Measurements from ENCODE around the gene HEATR5A. TPM values are rescaled to one million over a fixed set of nuclear protein-coding genes. Genes with fewer than 3 reads are reported as not detected.
A peak's percentile ranks its signal among the peaks of the same experiment; 100 is the strongest.
"Not testable (repeated sequence)": the region's sequence is repeated elsewhere in the genome, so short reads cannot be mapped to it uniquely, and the experiment has no call there.

The HEATR5A gene
- total RNA-seq, 5 donors from 2014 or later (not counting 1 experiment from before 2014, with no cell fraction given): 7.5 to 13.2 (median 13.0) TPM

- ChIA-PET CTCF (interaction anchor here (0.5 to 0.9 kb wide), 5 partner anchors 19 to 1231 kb away, joined by 3 to 11 read pairs (median 4); no protein-coding TSS in a partner anchor), POLR2A (no interaction called here)
- no peaks in the 10 kb centered on the region for H3K27me3 Mint-ChIP-seq
- H3K27ac ChIP-seq (ENCODE audit: low read length): no peak overlapping the region
- H3K36me3 Mint-ChIP-seq: peaks cover 30% of the 10 kb centered on the region
- peaks cover 0 to 7% (median 6%) of the 10 kb centered on the region in 3 donors for H3K4me1 Mint-ChIP-seq
- no peak for ATAC-seq (replicated peaks in 1 of 4)
- H3K4me3 Mint-ChIP-seq: no peak overlapping the region
- no peaks in the 10 kb centered on the region for H3K9me3 ChIP-seq
- WGBS (ENCODE audit: insufficient coverage): no CpG with 5 or more reads among the region's 5 CpGs
- no peaks in the 10 kb centered on the region for H3K27me3 ChIP-seq (replicated peaks in 1 of 2; ENCODE audit: control insufficient read depth in 2 of 2, extremely low read depth in 1 of 2, insufficient read depth in 2 of 2, low read length in 1 of 2)
- H3K27ac Mint-ChIP-seq: no peak overlapping the region
- H3K4me3 ChIP-seq (ENCODE audit: control insufficient read depth in 1 of 2, extremely low read depth in 1 of 2, low read length in 1 of 2): no peak overlapping the region
- peaks cover 0 to 3% of the 10 kb centered on the region in 2 experiments for H3K4me1 ChIP-seq (ENCODE audit: control insufficient read depth in 1 of 2, extremely low read depth in 1 of 2, insufficient read depth in 2 of 2, low read length in 2 of 2)
- H3K36me3 ChIP-seq (ENCODE audit: control insufficient read depth in 2 of 2, extremely low read depth in 1 of 2, insufficient read depth in 1 of 2, low read length in 1 of 2): peaks cover 0 to 15% of the 10 kb centered on the region in 2 donors
- DNase-seq: no peak
- H3K9me3 Mint-ChIP-seq: no peaks in the 10 kb centered on the region
These were observed 42.9 kb downstream of the HEATR5A start for GRCh38 chr14:31377433-31377832.

- peak overlapping the region; percentile 9 to 71 for H3K27ac Mint-ChIP-seq
- Histone ChIP-seq H3K36me3 (ENCODE audit: control insufficient read depth in 2 of 2, extremely low read depth in 1 of 2, insufficient read depth in 1 of 2, low read length in 1 of 2) (peaks cover 0 to 3% of the 10 kb centered on the region in 2 donors), H3K4me3 (ENCODE audit: control insufficient read depth in 1 of 2, extremely low read depth in 1 of 2, low read length in 1 of 2) (no peak overlapping the region), H3K27me3 (replicated peaks in 1 of 2; ENCODE audit: control insufficient read depth in 2 of 2, extremely low read depth in 1 of 2, insufficient read depth in 2 of 2, low read length in 1 of 2) (no peaks in the 10 kb centered on the region), H3K27ac (ENCODE audit: low read length) (no peak overlapping the region), H3K9me3 (no peaks in the 10 kb centered on the region), H3K4me1 (ENCODE audit: control insufficient read depth in 1 of 2, extremely low read depth in 1 of 2, insufficient read depth in 2 of 2, low read length in 2 of 2) (no peaks in the 10 kb centered on the region)
- ATAC-seq (replicated peaks in 1 of 4) (no peak), DNase-seq (peak in 1 of 35 experiments; percentile 2)
- ChIA-PET POLR2A (no interaction called here), CTCF (interaction anchor here in 1 of 2 donors (0.7 kb wide), 1 partner anchor 8 kb away, joined by 3 read pairs; no protein-coding TSS in a partner anchor)
- no peaks in the 10 kb centered on the region for H3K9me3 Mint-ChIP-seq
- WGBS (ENCODE audit: insufficient coverage): no CpG with 5 or more reads among the region's 2 CpGs
- no peaks in the 10 kb centered on the region for H3K27me3 Mint-ChIP-seq
- peaks cover 33% of the 10 kb centered on the region for H3K36me3 Mint-ChIP-seq
- H3K4me3 Mint-ChIP-seq: no peak overlapping the region
- H3K4me1 Mint-ChIP-seq: peaks cover 9 to 11% (median 11%) of the 10 kb centered on the region in 3 donors
These were observed 48.7 kb downstream of the HEATR5A start for GRCh38 chr14:31371646-31372045.

GRCh38 chr14:31363331-31364073 is 56.8 kb downstream of the HEATR5A start:
- no peak overlapping the region for H3K4me3 ChIP-seq (ENCODE audit: control insufficient read depth in 1 of 2, extremely low read depth in 1 of 2, low read length in 1 of 2)
- POLR2A ChIA-PET: interaction anchor here in 1 of 2 donors (0.6 kb wide), 1 partner anchor 893 kb away, joined by 3 read pairs; no protein-coding TSS in a partner anchor
- H3K27ac ChIP-seq (ENCODE audit: low read length): no peak overlapping the region
- 100% methylated on average over 2 of the region's 5 CpGs for WGBS (ENCODE audit: insufficient coverage)
- no peaks in the 10 kb centered on the region for H3K9me3 ChIP-seq
- Mint-ChIP-seq H3K4me1 (no peaks in the 10 kb centered on the region), H3K9me3 (no peaks in the 10 kb centered on the region), H3K27ac (no peak overlapping the region), H3K36me3 (peaks cover 24% of the 10 kb centered on the region), H3K4me3 (no peak overlapping the region), H3K27me3 (no peaks in the 10 kb centered on the region)
- CTCF ChIA-PET: interaction anchor here in 1 of 2 donors (0.6 to 1.0 kb wide), 5 partner anchors 8 to 103 kb away, joined by 3 to 4 read pairs (median 3); no protein-coding TSS in a partner anchor
- H3K27me3 ChIP-seq (replicated peaks in 1 of 2; ENCODE audit: control insufficient read depth in 2 of 2, extremely low read depth in 1 of 2, insufficient read depth in 2 of 2, low read length in 1 of 2): no peaks in the 10 kb centered on the region
- no peaks in the 10 kb centered on the region for H3K4me1 ChIP-seq (ENCODE audit: control insufficient read depth in 1 of 2, extremely low read depth in 1 of 2, insufficient read depth in 2 of 2, low read length in 2 of 2)
- H3K36me3 ChIP-seq (ENCODE audit: control insufficient read depth in 2 of 2, extremely low read depth in 1 of 2, insufficient read depth in 1 of 2, low read length in 1 of 2): peaks cover 0 to 4% of the 10 kb centered on the region in 2 donors
- DNase-seq (no peak), ATAC-seq (replicated peaks in 1 of 4) (no peak)

- WGBS (ENCODE audit: insufficient coverage): 100% methylated on average over 1 of the region's 4 CpGs
- H3K9me3 ChIP-seq: no peaks in the 10 kb centered on the region
- H3K27me3 Mint-ChIP-seq: no peaks in the 10 kb centered on the region
- H3K36me3 Mint-ChIP-seq: peaks cover 24% of the 10 kb centered on the region
- H3K4me1 Mint-ChIP-seq: no peaks in the 10 kb centered on the region
- ATAC-seq (replicated peaks in 1 of 4) (no peak), DNase-seq (no peak)
- CTCF ChIA-PET: interaction anchor here in 1 of 2 donors (1.0 kb wide), 1 partner anchor 9 kb away, joined by 3 read pairs; no protein-coding TSS in a partner anchor
- H3K4me3 Mint-ChIP-seq: no peak overlapping the region
- peaks cover 0 to 8% of the 10 kb centered on the region in 2 donors for H3K36me3 ChIP-seq (ENCODE audit: control insufficient read depth in 2 of 2, extremely low read depth in 1 of 2, insufficient read depth in 1 of 2, low read length in 1 of 2)
- no peaks in the 10 kb centered on the region for H3K9me3 Mint-ChIP-seq
- H3K27me3 ChIP-seq (replicated peaks in 1 of 2; ENCODE audit: control insufficient read depth in 2 of 2, extremely low read depth in 1 of 2, insufficient read depth in 2 of 2, low read length in 1 of 2): no peaks in the 10 kb centered on the region
- no peak overlapping the region for H3K4me3 ChIP-seq (ENCODE audit: control insufficient read depth in 1 of 2, extremely low read depth in 1 of 2, low read length in 1 of 2)
- H3K27ac Mint-ChIP-seq: no peak overlapping the region
- H3K4me1 ChIP-seq (ENCODE audit: control insufficient read depth in 1 of 2, extremely low read depth in 1 of 2, insufficient read depth in 2 of 2, low read length in 2 of 2): no peaks in the 10 kb centered on the region
- POLR2A ChIA-PET: interaction anchor here in 1 of 2 donors (0.6 kb wide), 1 partner anchor 11 kb away, joined by 4 read pairs; no protein-coding TSS in a partner anchor
- H3K27ac ChIP-seq (ENCODE audit: low read length): no peak overlapping the region
These were observed 57.6 kb downstream of the HEATR5A start for GRCh38 chr14:31362746-31363145.

GRCh38 chr14:31361761-31362160 is 58.6 kb downstream of the HEATR5A start:
- ATAC-seq (replicated peaks in 1 of 4); CTCF ChIA-PET; H3K27ac ChIP-seq (ENCODE audit: low read length); H3K36me3 ChIP-seq (ENCODE audit: control insufficient read depth in 2 of 2, extremely low read depth in 1 of 2, insufficient read depth in 1 of 2, low read length in 1 of 2); H3K4me3 Mint-ChIP-seq; H3K4me3 ChIP-seq (ENCODE audit: control insufficient read depth in 1 of 2, extremely low read depth in 1 of 2, low read length in 1 of 2); H3K4me1 Mint-ChIP-seq; H3K27me3 ChIP-seq (replicated peaks in 1 of 2; ENCODE audit: control insufficient read depth in 2 of 2, extremely low read depth in 1 of 2, insufficient read depth in 2 of 2, low read length in 1 of 2); H3K9me3 ChIP-seq; DNase-seq; H3K27me3 Mint-ChIP-seq; H3K9me3 Mint-ChIP-seq; H3K27ac Mint-ChIP-seq; H3K4me1 ChIP-seq (ENCODE audit: control insufficient read depth in 1 of 2, extremely low read depth in 1 of 2, insufficient read depth in 2 of 2, low read length in 2 of 2): not testable (repeated sequence)
- WGBS (ENCODE audit: insufficient coverage): no CpG with 5 or more reads among the region's 4 CpGs
- POLR2A ChIA-PET: interaction anchor here in 1 of 2 donors (0.6 kb wide), 1 partner anchor 21 kb away, joined by 3 read pairs; no protein-coding TSS in a partner anchor
- peaks cover 21% of the 10 kb centered on the region for H3K36me3 Mint-ChIP-seq

- no peaks in the 10 kb centered on the region for H3K9me3 Mint-ChIP-seq
- Histone ChIP-seq H3K36me3 (ENCODE audit: control insufficient read depth in 2 of 2, extremely low read depth in 1 of 2, insufficient read depth in 1 of 2, low read length in 1 of 2) (peaks cover 0 to 8% of the 10 kb centered on the region in 2 donors), H3K27ac (ENCODE audit: low read length) (no peak overlapping the region), H3K27me3 (replicated peaks in 1 of 2; ENCODE audit: control insufficient read depth in 2 of 2, extremely low read depth in 1 of 2, insufficient read depth in 2 of 2, low read length in 1 of 2) (no peaks in the 10 kb centered on the region), H3K4me1 (ENCODE audit: control insufficient read depth in 1 of 2, extremely low read depth in 1 of 2, insufficient read depth in 2 of 2, low read length in 2 of 2) (no peaks in the 10 kb centered on the region), H3K4me3 (ENCODE audit: control insufficient read depth in 1 of 2, extremely low read depth in 1 of 2, low read length in 1 of 2) (no peak overlapping the region), H3K9me3 (no peaks in the 10 kb centered on the region)
- WGBS (ENCODE audit: insufficient coverage): no CpG with 5 or more reads among the region's 3 CpGs
- no peak overlapping the region for H3K4me3 Mint-ChIP-seq
- no peaks in the 10 kb centered on the region for H3K27me3 Mint-ChIP-seq
- peaks cover 21% of the 10 kb centered on the region for H3K36me3 Mint-ChIP-seq
- DNase-seq: no peak
- POLR2A ChIA-PET: interaction anchor here in 1 of 2 donors (0.6 kb wide), 1 partner anchor 20 kb away, joined by 3 read pairs; no protein-coding TSS in a partner anchor
- no peaks in the 10 kb centered on the region for H3K4me1 Mint-ChIP-seq
- no peak for ATAC-seq (replicated peaks in 1 of 4)
- CTCF ChIA-PET: no interaction called here
- H3K27ac Mint-ChIP-seq: no peak overlapping the region
These were observed 59.3 kb downstream of the HEATR5A start for GRCh38 chr14:31360919-31361662.

Data from T-cell (primary cell).